Measurements from ENCODE around the gene PEA15. TPM values are rescaled to one million over a fixed set of nuclear protein-coding genes. Genes with fewer than 3 reads are reported as not detected.

The PEA15 gene
- total RNA-seq, 1 donor from 2014 or later: 37.4 TPM

GRCh38 chr1:160224606-160225005, 19.4 kb downstream of the PEA15 start:
- no peaks in the 10 kb centered on the region for H3K27me3 Mint-ChIP-seq (ENCODE audit: low read depth)
- peaks cover 24% of the 10 kb centered on the region for H3K36me3 Mint-ChIP-seq
- TF ChIP-seq, protein P1, sequence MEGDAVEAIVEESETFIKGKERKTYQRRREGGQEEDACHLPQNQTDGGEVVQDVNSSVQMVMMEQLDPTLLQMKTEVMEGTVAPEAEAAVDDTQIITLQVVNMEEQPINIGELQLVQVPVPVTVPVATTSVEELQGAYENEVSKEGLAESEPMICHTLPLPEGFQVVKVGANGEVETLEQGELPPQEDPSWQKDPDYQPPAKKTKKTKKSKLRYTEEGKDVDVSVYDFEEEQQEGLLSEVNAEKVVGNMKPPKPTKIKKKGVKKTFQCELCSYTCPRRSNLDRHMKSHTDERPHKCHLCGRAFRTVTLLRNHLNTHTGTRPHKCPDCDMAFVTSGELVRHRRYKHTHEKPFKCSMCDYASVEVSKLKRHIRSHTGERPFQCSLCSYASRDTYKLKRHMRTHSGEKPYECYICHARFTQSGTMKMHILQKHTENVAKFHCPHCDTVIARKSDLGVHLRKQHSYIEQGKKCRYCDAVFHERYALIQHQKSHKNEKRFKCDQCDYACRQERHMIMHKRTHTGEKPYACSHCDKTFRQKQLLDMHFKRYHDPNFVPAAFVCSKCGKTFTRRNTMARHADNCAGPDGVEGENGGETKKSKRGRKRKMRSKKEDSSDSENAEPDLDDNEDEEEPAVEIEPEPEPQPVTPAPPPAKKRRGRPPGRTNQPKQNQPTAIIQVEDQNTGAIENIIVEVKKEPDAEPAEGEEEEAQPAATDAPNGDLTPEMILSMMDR (IDR thresholded peaks at IDR 0.05; ENCODE audit: unreplicated experiment): no peak
- no peaks in the 10 kb centered on the region for H3K4me1 Mint-ChIP-seq
- no peak overlapping the region for H3K27ac Mint-ChIP-seq
- no peaks in the 10 kb centered on the region for H3K9me3 Mint-ChIP-seq
- no peak overlapping the region for H3K4me3 Mint-ChIP-seq
- no peak for DNase-seq (ENCODE audit: low spot score in 2 of 2, unreplicated experiment in 2 of 2)

- no peak overlapping the region for H3K4me3 Mint-ChIP-seq
- no peaks in the 10 kb centered on the region for H3K4me1 Mint-ChIP-seq
- TF ChIP-seq, protein P1 (IDR thresholded peaks at IDR 0.05; ENCODE audit: unreplicated experiment): no peak
- no peak overlapping the region for H3K27ac Mint-ChIP-seq
- DNase-seq (ENCODE audit: low spot score in 2 of 2, unreplicated experiment in 2 of 2): no peak
- no peaks in the 10 kb centered on the region for H3K27me3 Mint-ChIP-seq (ENCODE audit: low read depth)
- no peaks in the 10 kb centered on the region for H3K9me3 Mint-ChIP-seq
- peaks cover 25% of the 10 kb centered on the region for H3K36me3 Mint-ChIP-seq
These were observed 20.2 kb downstream of the PEA15 start for GRCh38 chr1:160225345-160225744.

DNA sequence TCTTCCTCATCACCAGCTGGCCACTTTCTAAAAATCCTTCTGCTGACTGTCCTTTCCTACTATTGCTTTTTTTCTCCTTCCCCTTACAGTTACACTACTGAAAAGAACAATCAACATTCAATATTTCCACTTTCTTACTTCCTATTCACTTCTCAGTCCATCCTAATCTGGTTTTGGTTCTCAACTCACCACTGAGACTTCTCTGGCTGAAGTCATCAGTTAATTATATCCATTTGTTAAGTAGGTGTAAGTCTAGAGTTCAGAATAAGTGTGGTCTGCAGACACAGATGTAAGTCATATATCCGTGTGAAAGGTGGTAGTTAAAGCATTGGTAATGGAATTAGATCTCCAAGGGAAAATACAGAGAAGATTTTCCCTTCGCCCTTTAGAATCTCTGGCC, 21.4 kb downstream of the PEA15 start:
- TF ChIP-seq, protein P1 (IDR thresholded peaks at IDR 0.05; ENCODE audit: unreplicated experiment): no peak
- Mint-ChIP-seq H3K27me3 (ENCODE audit: low read depth) (no peaks in the 10 kb centered on the region), H3K9me3 (no peaks in the 10 kb centered on the region), H3K36me3 (peaks cover 30% of the 10 kb centered on the region), H3K27ac (no peak overlapping the region), H3K4me1 (no peaks in the 10 kb centered on the region), H3K4me3 (no peak overlapping the region)
- no peak for DNase-seq (ENCODE audit: low spot score in 2 of 2, unreplicated experiment in 2 of 2)

- TF ChIP-seq, protein P1 (IDR thresholded peaks at IDR 0.05; ENCODE audit: unreplicated experiment): no peak
- no peaks in the 10 kb centered on the region for H3K27me3 Mint-ChIP-seq (ENCODE audit: low read depth)
- H3K27ac Mint-ChIP-seq: no peak overlapping the region
- no peaks in the 10 kb centered on the region for H3K4me1 Mint-ChIP-seq
- H3K4me3 Mint-ChIP-seq: no peak overlapping the region
- H3K9me3 Mint-ChIP-seq: no peaks in the 10 kb centered on the region
- no peak for DNase-seq (ENCODE audit: low spot score in 2 of 2, unreplicated experiment in 2 of 2)
- peaks cover 30% of the 10 kb centered on the region for H3K36me3 Mint-ChIP-seq
These were observed 21.9 kb downstream of the PEA15 start for GRCh38 chr1:160227034-160227433.

- H3K36me3 Mint-ChIP-seq: peaks cover 28% of the 10 kb centered on the region
These were observed 22.4 kb downstream of the PEA15 start for GRCh38 chr1:160227561-160227960.

More at GRCh38 chr1:160227561-160227960, 22.4 kb downstream of the PEA15 start:
- no peaks in the 10 kb centered on the region for H3K27me3 Mint-ChIP-seq (ENCODE audit: low read depth)
- H3K4me1 Mint-ChIP-seq: no peaks in the 10 kb centered on the region
- TF ChIP-seq, protein P1 (IDR thresholded peaks at IDR 0.05; ENCODE audit: unreplicated experiment): no peak
- H3K4me3 Mint-ChIP-seq: no peak overlapping the region
- DNase-seq (ENCODE audit: low spot score in 2 of 2, unreplicated experiment in 2 of 2): no peak
- no peak overlapping the region for H3K27ac Mint-ChIP-seq
- no peaks in the 10 kb centered on the region for H3K9me3 Mint-ChIP-seq
